T-helper 1 cell treated with Interleukin-12 subunit alpha and Interleukin-12 subunit beta and Interleukin-4 antibody, amounts not matched to agents 30 μg/mL and 1 μg/mL, for 36 hours (primary cell): Measurements from ENCODE around the gene S100A12.
"Not testable (repeated sequence)": the region's sequence is repeated elsewhere in the genome, so short reads cannot be mapped to it uniquely, and the experiment has no call there.

Source experiments
- H3K27ac Mint-ChIP-seq: one replicate; pipeline ENCODE4 v1.8.0; 2021; ENCODE audit warnings: mild to moderate bottlenecking, mixed read lengths
- H3K27me3 Mint-ChIP-seq: one replicate; pipeline ENCODE4 v1.8.0; 2021; ENCODE audit warnings: low read depth, mixed read lengths
- H3K36me3 Mint-ChIP-seq: one replicate; pipeline ENCODE4 v1.8.0; 2021; ENCODE audit warnings: low read depth, mixed read lengths
- H3K4me1 Mint-ChIP-seq: one replicate; pipeline ENCODE4 v1.8.0; 2021; ENCODE audit warnings: low read depth, mixed read lengths
- H3K4me3 Mint-ChIP-seq: one replicate; pipeline ENCODE4 v1.8.0; 2021; ENCODE audit warnings: mild to moderate bottlenecking, moderate library complexity, mixed read lengths
- H3K9me3 Mint-ChIP-seq: one replicate; pipeline ENCODE4 v1.8.0; 2021; ENCODE audit warnings: mixed read lengths

The S100A12 gene

DNA sequence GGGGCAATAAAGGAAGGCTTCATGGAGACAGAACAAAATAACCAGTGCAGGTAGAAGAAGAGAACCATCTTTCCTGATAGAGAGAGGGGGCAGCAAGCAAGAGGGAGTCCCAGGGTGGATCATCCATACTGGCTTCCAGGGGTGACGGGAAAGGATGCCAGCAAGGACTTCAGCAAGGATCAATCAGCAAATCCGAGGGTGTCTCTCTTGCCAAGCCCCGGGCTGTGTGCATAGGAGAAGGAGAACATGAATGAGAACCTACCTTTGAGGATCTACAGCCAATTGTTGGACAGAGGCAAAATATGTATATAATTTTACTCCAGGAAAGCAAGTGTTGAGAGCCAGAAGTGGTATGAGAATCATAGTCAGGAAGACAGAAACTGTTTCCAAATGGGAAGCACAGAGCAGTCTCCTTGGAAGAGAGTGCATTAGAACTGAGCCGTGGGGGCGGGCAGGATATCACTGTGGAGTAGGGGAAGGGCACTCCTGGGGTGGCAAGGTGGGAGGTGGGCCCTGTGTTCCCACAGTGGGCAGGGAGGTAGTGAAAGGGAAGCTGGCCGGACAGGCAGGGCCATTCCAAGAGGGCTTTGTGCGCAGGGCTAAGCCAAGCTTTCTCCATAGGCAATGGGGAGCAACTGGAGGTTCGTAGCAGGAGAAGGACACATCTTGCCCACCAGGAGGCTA lies 18.9 kb downstream of the S100A12 start:
- Mint-ChIP-seq H3K4me1 (peaks cover 22% of the 10 kb centered on the region), H3K27ac (peak overlapping the region; percentile 52), H3K36me3 (no peaks in the 10 kb centered on the region), H3K27me3 (no peaks in the 10 kb centered on the region), H3K9me3 (no peaks in the 10 kb centered on the region), H3K4me3 (no peak overlapping the region)

- Mint-ChIP-seq H3K9me3 (no peaks in the 10 kb centered on the region), H3K4me3 (no peak overlapping the region), H3K4me1 (peaks cover 22% of the 10 kb centered on the region), H3K27ac (no peak overlapping the region), H3K27me3 (peaks cover 3% of the 10 kb centered on the region), H3K36me3 (no peaks in the 10 kb centered on the region)
Observed at GRCh38 chr1:153355445-153356071, 19.9 kb downstream of the S100A12 start.

GRCh38 chr1:153354515-153355193 lies 20.8 kb downstream of the S100A12 start:
- Mint-ChIP-seq H3K9me3 (no peaks in the 10 kb centered on the region), H3K4me1 (peaks cover 20% of the 10 kb centered on the region), H3K36me3 (no peaks in the 10 kb centered on the region), H3K4me3 (no peak overlapping the region), H3K27me3 (peaks cover 8% of the 10 kb centered on the region), H3K27ac (no peak overlapping the region)

DNA sequence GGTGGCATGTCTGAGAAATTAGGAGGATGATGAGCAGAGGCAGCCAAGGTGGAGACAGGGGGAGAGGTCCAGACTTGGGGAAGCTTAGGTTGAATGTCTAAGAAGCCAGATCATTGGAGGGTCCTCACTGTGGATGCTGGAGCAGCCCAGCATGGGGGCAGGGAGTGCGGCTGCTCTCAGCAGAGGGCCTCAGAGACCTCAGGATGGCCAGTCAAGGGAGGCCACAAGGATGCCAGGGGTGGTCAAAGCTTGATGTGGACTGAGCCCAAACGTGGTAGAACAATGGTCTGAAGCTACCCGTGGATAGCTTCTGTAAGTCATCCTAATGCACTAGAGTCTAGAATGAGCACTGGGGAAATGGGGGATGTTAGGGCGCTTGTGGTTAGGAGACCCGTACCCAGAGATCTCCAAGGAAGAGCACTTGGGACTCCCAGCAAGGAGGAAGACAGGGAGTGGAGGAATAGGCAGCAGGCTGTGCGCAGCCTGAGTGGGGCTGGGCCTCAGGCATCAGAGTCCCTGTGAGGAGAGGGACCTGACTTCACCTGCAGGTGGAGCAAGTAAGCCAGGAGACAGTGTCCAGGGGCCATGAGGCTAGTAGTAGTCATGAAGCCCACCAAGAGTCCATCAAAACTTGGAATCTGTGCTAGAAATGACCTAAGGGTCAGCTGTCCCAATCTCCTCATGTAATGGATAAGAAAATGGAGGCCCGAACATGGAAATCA lies 22.0 kb downstream of the S100A12 start:
- peaks cover 20% of the 10 kb centered on the region for H3K4me1 Mint-ChIP-seq
- H3K36me3 Mint-ChIP-seq: no peaks in the 10 kb centered on the region
- H3K27me3 Mint-ChIP-seq: peaks cover 16% of the 10 kb centered on the region
- H3K27ac Mint-ChIP-seq: no peak overlapping the region
- no peak overlapping the region for H3K4me3 Mint-ChIP-seq
- no peaks in the 10 kb centered on the region for H3K9me3 Mint-ChIP-seq

DNA sequence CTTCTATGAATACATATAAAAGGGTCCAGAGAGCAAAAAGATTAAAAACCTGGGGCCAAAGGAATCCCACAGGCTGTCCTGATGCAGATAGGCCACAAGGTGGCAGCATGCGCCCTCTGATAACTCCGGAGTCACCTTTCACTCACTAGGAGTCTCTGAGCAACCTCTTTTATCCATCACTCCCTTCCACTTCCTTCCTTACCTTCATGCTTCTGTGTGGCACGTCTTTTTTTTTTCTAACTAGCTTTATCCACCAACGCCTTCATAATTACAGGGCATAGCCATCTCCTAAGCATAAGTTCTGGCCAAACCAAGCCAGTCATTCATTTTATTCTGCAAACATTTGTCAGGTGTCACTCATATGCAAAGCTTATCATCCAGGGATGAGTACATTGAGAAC lies 22.9 kb downstream of the S100A12 start:
- Mint-ChIP-seq H3K27me3 (peaks cover 19% of the 10 kb centered on the region), H3K4me1 (peaks cover 15% of the 10 kb centered on the region), H3K27ac (no peak overlapping the region), H3K9me3 (no peaks in the 10 kb centered on the region), H3K36me3 (no peaks in the 10 kb centered on the region), H3K4me3 (no peak overlapping the region)

DNA sequence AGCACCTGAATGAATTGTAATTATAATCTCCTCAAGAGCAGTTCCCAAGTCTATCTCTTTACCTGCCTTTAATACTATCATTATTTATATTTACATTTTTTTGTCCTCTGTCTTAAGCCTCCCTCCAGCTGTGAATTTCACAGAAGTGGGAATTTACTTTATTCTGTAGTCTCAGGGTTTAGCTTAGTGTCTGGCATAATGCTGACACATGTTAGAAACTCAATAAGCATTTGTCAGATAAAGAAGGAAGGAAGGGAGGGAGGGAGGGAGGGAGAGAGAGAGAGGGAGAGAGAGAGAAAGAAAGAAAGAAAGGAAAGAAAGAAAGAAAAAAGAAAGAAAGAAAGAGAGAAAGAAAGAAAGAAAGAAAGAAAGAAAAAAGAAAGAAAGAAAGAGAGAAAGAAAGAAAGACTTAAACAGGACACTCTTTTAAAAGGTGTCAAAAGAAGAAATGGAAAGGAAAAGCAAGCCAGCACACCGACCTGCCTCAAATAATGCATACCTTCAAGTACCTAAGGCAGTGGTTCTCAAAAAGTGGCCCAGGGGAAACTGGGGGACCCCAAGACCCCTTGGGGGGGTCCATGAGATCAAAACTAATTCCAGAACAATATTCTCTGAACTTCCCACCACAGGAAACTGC lies 25.0 kb downstream of the S100A12 start:
- no peaks in the 10 kb centered on the region for H3K9me3 Mint-ChIP-seq
- no peaks in the 10 kb centered on the region for H3K36me3 Mint-ChIP-seq
- H3K27me3 Mint-ChIP-seq: peaks cover 25% of the 10 kb centered on the region
- peaks cover 14% of the 10 kb centered on the region for H3K4me1 Mint-ChIP-seq
- H3K27ac Mint-ChIP-seq: no peak overlapping the region
- no peak overlapping the region for H3K4me3 Mint-ChIP-seq

- Mint-ChIP-seq H3K36me3 (no peaks in the 10 kb centered on the region), H3K4me3 (no peak overlapping the region), H3K9me3 (no peaks in the 10 kb centered on the region), H3K27me3 (peaks cover 25% of the 10 kb centered on the region), H3K4me1 (peaks cover 18% of the 10 kb centered on the region), H3K27ac (no peak overlapping the region)
Observed at GRCh38 chr1:153349363-153350320, 25.8 kb downstream of the S100A12 start.

GRCh38 chr1:153348511-153349362 lies 26.7 kb downstream of the S100A12 start, which contains the start of gene PGLYRP4:
Gene PGLYRP4, minus strand, starts transcription at chr1:153348841. Its CDS starts 909 bp downstream, at chr1:153347932.
- Mint-ChIP-seq H3K27ac (no peak within 1 kb of the TSS), H3K36me3 (no peaks in the 10 kb centered on the region), H3K4me1 (peaks cover 27% of the 10 kb centered on the region), H3K4me3 (no peak within 1 kb of the TSS), H3K9me3 (no peaks in the 10 kb centered on the region), H3K27me3 (peaks cover 25% of the 10 kb centered on the region)

DNA sequence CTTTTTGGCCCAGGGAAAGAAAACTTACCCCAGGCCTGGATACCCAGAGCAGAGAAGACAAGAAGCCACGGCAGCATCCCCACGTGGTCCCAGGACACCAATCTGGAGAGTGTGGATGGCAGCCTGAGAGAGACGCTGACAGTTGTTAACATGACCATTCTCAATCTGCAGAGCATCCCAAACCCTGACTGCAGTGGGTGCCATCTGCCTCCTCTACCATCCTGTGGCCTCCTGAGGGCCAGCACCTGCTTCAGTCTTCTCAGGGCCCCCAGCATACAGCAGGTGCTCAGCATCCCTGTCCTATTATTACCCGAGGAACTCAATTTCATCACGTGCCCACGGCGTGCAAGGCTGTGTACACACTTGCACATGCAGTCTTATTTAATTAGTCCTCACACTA lies 27.6 kb downstream of the S100A12 start:
- no peak overlapping the region for H3K27ac Mint-ChIP-seq
- H3K36me3 Mint-ChIP-seq: no peaks in the 10 kb centered on the region
- no peak overlapping the region for H3K4me3 Mint-ChIP-seq
- no peaks in the 10 kb centered on the region for H3K9me3 Mint-ChIP-seq
- H3K4me1 Mint-ChIP-seq: peaks cover 34% of the 10 kb centered on the region
- peaks cover 25% of the 10 kb centered on the region for H3K27me3 Mint-ChIP-seq

DNA sequence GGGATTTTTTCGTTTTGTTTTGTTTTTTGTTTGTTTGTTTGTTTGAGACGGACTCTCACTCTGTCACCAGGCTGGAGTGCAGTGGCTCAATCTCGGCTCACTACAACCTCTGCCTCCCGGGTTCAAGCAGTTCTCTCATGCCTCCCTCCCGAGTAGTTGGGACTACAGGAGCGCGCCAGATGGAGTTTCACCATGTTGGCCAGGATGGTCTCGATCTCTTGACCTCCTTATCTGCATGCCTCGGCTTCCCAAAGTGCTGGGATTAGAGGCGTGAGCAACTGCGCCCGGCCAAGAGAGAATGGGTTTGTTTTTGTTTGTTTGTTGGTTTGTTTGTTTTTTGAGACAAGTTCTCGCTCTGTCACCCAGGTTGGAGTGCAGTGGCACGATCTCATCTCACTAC lies 28.4 kb downstream of the S100A12 start:
- H3K4me1 Mint-ChIP-seq: peaks cover 40% of the 10 kb centered on the region

DNA sequence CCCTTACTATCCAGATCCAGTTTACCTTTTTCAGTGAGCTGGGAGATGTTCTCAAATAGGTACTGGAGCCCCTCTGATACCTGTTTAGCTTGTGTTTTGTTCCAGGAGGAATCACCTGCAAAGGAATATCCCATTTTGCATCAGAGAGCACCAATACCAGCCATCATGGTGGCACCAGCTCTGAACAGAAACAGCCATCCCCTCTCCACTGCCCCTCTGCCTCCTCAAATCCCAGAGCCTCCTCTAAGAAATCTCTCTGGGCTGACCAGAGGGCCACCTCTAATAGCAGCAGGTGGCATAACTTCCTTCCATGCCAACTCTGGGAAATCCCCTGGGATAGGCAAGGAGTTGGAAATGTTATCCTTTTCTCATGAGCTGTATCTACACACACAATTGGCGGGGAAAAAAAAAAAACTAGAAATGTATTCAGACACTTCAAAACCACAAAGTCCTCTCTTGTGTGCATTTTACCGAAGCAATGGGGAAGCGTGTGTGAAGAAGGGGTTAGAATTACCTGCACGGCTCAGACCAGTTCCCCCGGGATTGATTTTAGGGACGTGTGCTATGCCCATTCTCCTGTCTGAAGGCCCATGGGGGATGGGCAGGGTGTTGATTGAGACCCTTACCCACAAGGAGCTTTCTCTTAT lies 29.2 kb downstream of the S100A12 start:
- Mint-ChIP-seq H3K9me3 (no peaks in the 10 kb centered on the region), H3K36me3 (no peaks in the 10 kb centered on the region), H3K4me1 (peaks cover 40% of the 10 kb centered on the region), H3K27ac (no peak overlapping the region), H3K27me3 (peaks cover 31% of the 10 kb centered on the region), H3K4me3 (peak overlapping the region; percentile 53)

More for the DNA sequence above, 28.4 kb downstream of the S100A12 start:
- peaks cover 31% of the 10 kb centered on the region for H3K27me3 Mint-ChIP-seq
- H3K27ac Mint-ChIP-seq, H3K36me3 Mint-ChIP-seq, H3K9me3 Mint-ChIP-seq, H3K4me3 Mint-ChIP-seq: not testable (repeated sequence)
